ENCODE data around the gene ANKLE1.

GRCh38 chr19:17322854-17323253 is 41.2 kb downstream of the ANKLE1 start:
- TF ChIP-seq CTCF (conservative IDR thresholded peaks at IDR 0.05 in 1 of 2, IDR thresholded peaks at IDR 0.05 in 1 of 2; ENCODE audit: low read depth in 1 of 2, low read length in 2 of 2) (no peak), EZH2 (IDR thresholded peaks at IDR 0.05; ENCODE audit: low read length, missing control alignments) (no peak)

Measured in fibroblast of lung (primary cell).